ENCODE measurements around the gene TBC1D22A.

TBC1D22A gene

DNA sequence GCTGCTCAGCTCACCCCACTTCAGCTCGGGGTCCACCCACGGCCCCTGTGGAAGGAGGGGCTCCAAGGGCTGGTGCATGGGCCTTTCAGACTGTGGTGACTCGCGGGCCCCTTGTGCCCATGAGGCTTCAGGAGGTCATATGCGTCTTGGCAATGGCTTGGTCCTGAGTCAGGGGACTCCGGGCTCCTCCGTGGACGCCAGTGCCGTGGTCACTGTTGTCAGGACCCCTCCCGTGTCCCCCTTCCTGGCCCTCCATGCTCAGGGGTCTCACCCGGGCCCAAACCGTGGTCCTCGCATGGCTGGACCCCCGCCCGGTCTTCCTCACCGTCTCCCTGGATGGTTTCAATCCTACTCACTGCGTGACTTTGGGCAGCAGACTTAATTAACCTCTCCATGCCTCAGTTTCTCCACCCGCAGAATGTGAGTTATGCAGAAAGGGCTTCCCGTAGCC is 436.4 kb downstream of the TBC1D22A start:
- no peaks in the 10 kb centered on the region; the same call in 1 of the 2 replicates for H3K27me3 ChIP-seq (ENCODE audit: insufficient read depth, low read depth)
- H3K79me2 ChIP-seq (ENCODE audit: insufficient read depth, low read depth) = no peaks in the 10 kb centered on the region

DNA sequence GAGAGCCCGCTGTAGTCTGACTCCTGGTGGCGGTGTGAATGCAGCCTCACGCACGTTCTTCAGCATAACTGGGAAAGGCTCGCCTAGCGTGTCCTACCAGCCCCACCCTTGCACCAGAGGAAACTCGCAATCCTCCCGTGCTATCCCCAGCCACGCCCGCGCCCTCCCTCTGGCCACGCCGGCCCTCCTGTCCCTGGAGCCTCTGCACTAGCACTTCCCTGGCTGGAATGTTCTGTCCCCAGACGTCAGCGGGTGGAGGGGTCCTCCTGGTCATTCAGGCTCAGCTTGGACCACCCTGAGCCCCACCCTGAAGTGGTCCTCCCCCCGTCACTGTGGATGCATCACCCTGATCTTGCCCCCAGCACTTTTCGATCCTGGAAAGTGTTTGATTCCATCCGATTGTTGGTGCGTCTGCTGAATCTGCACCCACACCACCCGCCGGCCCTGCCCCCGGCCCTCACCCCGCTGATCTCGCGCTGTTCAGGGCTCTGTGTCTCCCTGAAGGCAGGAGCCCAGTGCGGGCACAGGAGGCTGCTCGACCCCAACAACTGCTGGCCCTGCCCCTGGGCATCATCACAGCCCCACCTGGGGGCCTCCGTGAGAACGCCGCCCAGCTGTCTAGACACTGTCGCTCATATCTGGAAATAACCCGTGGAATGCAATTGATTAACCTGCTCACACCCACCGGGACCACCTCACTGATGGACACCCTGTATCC is 437.0 kb downstream of the TBC1D22A start:
- no peaks in the 10 kb centered on the region for H3K36me3 ChIP-seq (ENCODE audit: insufficient read depth)
- H2AFZ ChIP-seq (ENCODE audit: low read depth) = no peak overlapping the region
- no peak overlapping the region for H3K27ac ChIP-seq
- H4K20me1 ChIP-seq (ENCODE audit: insufficient read depth) = no peaks in the 10 kb centered on the region
- no peaks in the 10 kb centered on the region; the same call in 1 of the 2 replicates for H3K27me3 ChIP-seq (ENCODE audit: insufficient read depth, low read depth)
- H3K4me2 ChIP-seq = no peak overlapping the region
- no peak overlapping the region for H3K4me3 ChIP-seq (IDR thresholded peaks at IDR 0.05; ENCODE audit: insufficient read depth, low read depth, low read length)
- TF ChIP-seq CTCF (conservative IDR thresholded peaks at IDR 0.05; ENCODE audit: low read depth, low read length) = no peak
- no peak overlapping the region for H3K9ac ChIP-seq
- H3K4me1 ChIP-seq (ENCODE audit: low read depth, poor library complexity, severe bottlenecking) = no peaks in the 10 kb centered on the region
- no peaks in the 10 kb centered on the region for H3K79me2 ChIP-seq (ENCODE audit: insufficient read depth, low read depth)

More for the DNA sequence above, 436.4 kb downstream of the TBC1D22A start:
- H3K36me3 ChIP-seq (ENCODE audit: insufficient read depth) = no peaks in the 10 kb centered on the region
- no peak overlapping the region for H3K4me3 ChIP-seq (IDR thresholded peaks at IDR 0.05; ENCODE audit: insufficient read depth, low read depth, low read length)
- H3K9ac ChIP-seq = no peak overlapping the region
- H2AFZ ChIP-seq (ENCODE audit: low read depth) = no peak overlapping the region
- no peak for TF ChIP-seq CTCF (conservative IDR thresholded peaks at IDR 0.05; ENCODE audit: low read depth, low read length)
- H4K20me1 ChIP-seq (ENCODE audit: insufficient read depth) = no peaks in the 10 kb centered on the region
- H3K4me2 ChIP-seq = no peak overlapping the region
- H3K4me1 ChIP-seq (ENCODE audit: low read depth, poor library complexity, severe bottlenecking) = no peaks in the 10 kb centered on the region
- H3K27ac ChIP-seq = no peak overlapping the region

- Histone ChIP-seq H3K4me2 (no peak overlapping the region), H3K27ac (no peak overlapping the region), H3K4me1 (ENCODE audit: low read depth, poor library complexity, severe bottlenecking) (no peaks in the 10 kb centered on the region), H3K79me2 (ENCODE audit: insufficient read depth, low read depth) (no peaks in the 10 kb centered on the region), H2AFZ (ENCODE audit: low read depth) (no peak overlapping the region), H4K20me1 (ENCODE audit: insufficient read depth) (no peaks in the 10 kb centered on the region), H3K4me3 (IDR thresholded peaks at IDR 0.05; ENCODE audit: insufficient read depth, low read depth, low read length) (no peak overlapping the region), H3K9ac (no peak overlapping the region), H3K27me3 (ENCODE audit: insufficient read depth, low read depth) (no peaks in the 10 kb centered on the region; the same call in 1 of the 2 replicates), H3K36me3 (ENCODE audit: insufficient read depth) (no peaks in the 10 kb centered on the region)
- TF ChIP-seq CTCF (conservative IDR thresholded peaks at IDR 0.05; ENCODE audit: low read depth, low read length) = no peak
These were observed 437.5 kb downstream of the TBC1D22A start for GRCh38 chr22:47199979-47200272.

DNA sequence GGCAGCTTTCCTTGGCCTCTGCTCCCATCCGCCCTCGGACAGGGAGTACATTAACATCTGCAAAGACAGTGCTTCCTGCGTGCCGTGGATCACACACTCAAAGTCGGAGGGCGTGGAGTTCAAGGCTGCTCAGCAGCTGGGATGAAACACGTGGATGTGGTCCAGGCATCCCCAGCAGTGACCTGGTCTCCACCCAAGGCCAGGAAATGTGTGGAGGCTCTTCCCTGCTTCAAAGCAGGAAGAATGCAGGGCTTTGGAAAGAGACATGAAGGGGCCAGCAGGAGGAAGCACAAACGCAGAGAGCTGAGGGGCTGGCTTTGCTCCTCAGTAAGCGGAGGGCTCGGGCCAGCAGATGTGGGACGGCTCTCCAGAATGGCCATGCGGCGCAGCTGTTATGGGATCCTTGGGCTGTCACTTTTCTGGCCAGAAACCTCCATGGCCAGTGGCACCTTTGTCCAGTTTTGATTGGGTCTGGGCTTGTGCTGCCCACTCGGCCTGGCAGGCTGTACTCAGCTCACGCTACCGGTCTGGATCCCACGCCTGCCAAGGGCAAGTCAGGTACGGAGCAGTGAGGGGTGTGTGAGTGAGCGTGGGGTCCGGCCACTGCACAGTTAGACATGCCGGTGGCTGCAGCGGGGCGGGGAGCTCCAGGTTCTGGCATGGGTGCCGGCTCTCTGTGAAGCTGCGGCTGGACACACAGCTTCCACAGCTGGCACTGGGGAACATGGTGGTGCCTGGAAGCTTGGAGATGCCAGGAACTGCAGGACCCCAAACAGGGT is 438.0 kb downstream of the TBC1D22A start:
- Histone ChIP-seq H4K20me1 (ENCODE audit: insufficient read depth) (no peaks in the 10 kb centered on the region), H3K4me2 (no peak overlapping the region), H3K4me1 (ENCODE audit: low read depth, poor library complexity, severe bottlenecking) (no peaks in the 10 kb centered on the region), H3K79me2 (ENCODE audit: insufficient read depth, low read depth) (no peaks in the 10 kb centered on the region), H2AFZ (ENCODE audit: low read depth) (no peak overlapping the region), H3K27me3 (ENCODE audit: insufficient read depth, low read depth) (no peaks in the 10 kb centered on the region; the same call in 1 of the 2 replicates), H3K9ac (no peak overlapping the region), H3K4me3 (IDR thresholded peaks at IDR 0.05; ENCODE audit: insufficient read depth, low read depth, low read length) (no peak overlapping the region), H3K27ac (no peak overlapping the region), H3K36me3 (ENCODE audit: insufficient read depth) (no peaks in the 10 kb centered on the region)
- TF ChIP-seq CTCF (conservative IDR thresholded peaks at IDR 0.05; ENCODE audit: low read depth, low read length) = no peak
